Measurements from ENCODE around the gene S1PR2. TPM values are rescaled to one million over a fixed set of nuclear protein-coding genes. Genes with fewer than 3 reads are reported as not detected.

S1PR2 gene
- total and polyA plus RNA-seq, 9 of the 15 experiments (the other 6 are each of a cell fraction or from before 2014, with no cell fraction given), result 1.5 to 3.9 (median 2.0) TPM

GRCh38 chr19:10269333-10270179 lies 38.4 kb upstream of the S1PR2 start (continued):
- TF ChIP-seq ZBTB2 (IDR thresholded peaks at IDR 0.05) (peak; percentile 22; the same call in 1 of the 2 replicates), LARP7 (IDR thresholded peaks at IDR 0.05) (0 out of 2 replicates have a peak, but pooled peaks have one; percentile 8), CBX3 (IDR thresholded peaks at IDR 0.05; ENCODE audit: borderline replicate concordance in 1 of 2, low read length in 2 of 2) (no peak), ZNF644 (tag; IDR thresholded peaks at IDR 0.05; ENCODE audit: low read depth) (no peak), E2F4 (CRISPR knock-in tag; IDR thresholded peaks at IDR 0.05; ENCODE audit: low read depth) (no peak), NFIC (IDR thresholded peaks at IDR 0.05) (peak; percentile 96), ELF4 (CRISPR knock-in tag; IDR thresholded peaks at IDR 0.05) (no peak), ZNF431 (CRISPR knock-in tag; IDR thresholded peaks at IDR 0.05) (peak; percentile 54; the same call in 1 of the 2 replicates), POLR2B (IDR thresholded peaks at IDR 0.05; ENCODE audit: low read depth, partially characterized antibody) (no peak), ZNF586 (CRISPR knock-in tag; conservative IDR thresholded peaks at IDR 0.05) (no peak), CBFA2T2 (conservative IDR thresholded peaks at IDR 0.05) (no peak), FIP1L1 (IDR thresholded peaks at IDR 0.05; ENCODE audit: low read depth, low read length, poor library complexity, severe bottlenecking) (no peak), SIN3B (IDR thresholded peaks at IDR 0.05; ENCODE audit: low read depth) (0 out of 2 replicates have a peak, but pooled peaks have one; percentile 34), GTF2A2 (tag; IDR thresholded peaks at IDR 0.05) (no peak), KLF10 (CRISPR knock-in tag; IDR thresholded peaks at IDR 0.05) (no peak), ZNF143 (CRISPR knock-in tag; IDR thresholded peaks at IDR 0.05) (no peak), RAD21 (CRISPR knock-in tag; conservative IDR thresholded peaks at IDR 0.05 in 1 of 2, IDR thresholded peaks at IDR 0.05 in 1 of 2) (peak; percentile 98 to 99), THAP7 (CRISPR knock-in tag; IDR thresholded peaks at IDR 0.05) (no peak), L3MBTL2 (IDR thresholded peaks at IDR 0.05) (peak; percentile 32; the same call in 1 of the 2 replicates), CTCF (IDR thresholded peaks at IDR 0.05 in 2 of 3, conservative IDR thresholded peaks at IDR 0.05 in 1 of 3; ENCODE audit: insufficient read depth in 2 of 3, low read depth in 1 of 3, low read length in 3 of 3) (peak; percentile 94 to 98 (median 95)), ZNF696 (CRISPR knock-in tag; conservative IDR thresholded peaks at IDR 0.05) (no peak), LCOR (CRISPR knock-in tag; IDR thresholded peaks at IDR 0.05) (0 out of 2 replicates have a peak, but pooled peaks have one; percentile 59), MEF2A (IDR thresholded peaks at IDR 0.05; ENCODE audit: control insufficient read depth, low read depth, low read length) (no peak)

All from K562 (cell line).